GM19324 (cell line): ENCODE data around the gene TTC4.
"Not testable (repeated sequence)": the region's sequence is repeated elsewhere in the genome, so short reads cannot be mapped to it uniquely, and the experiment has no call there.

Experiments
- ATAC-seq: cut with Tn5 transposase; IDR thresholded peaks from one replicate; pipeline ENCODE4 v1.9.1; 2021; ENCODE audit warnings: mild to moderate bottlenecking, moderate library complexity; ENCODE audit not compliant: unreplicated experiment, low FRiP score

The TTC4 gene

GRCh38 chr1:54745274-54745673, 29.6 kb downstream of the TTC4 start:
- no peak for ATAC-seq

- no peak for ATAC-seq
Measured at GRCh38 chr1:54745864-54746263, 30.2 kb downstream of the TTC4 start.

DNA sequence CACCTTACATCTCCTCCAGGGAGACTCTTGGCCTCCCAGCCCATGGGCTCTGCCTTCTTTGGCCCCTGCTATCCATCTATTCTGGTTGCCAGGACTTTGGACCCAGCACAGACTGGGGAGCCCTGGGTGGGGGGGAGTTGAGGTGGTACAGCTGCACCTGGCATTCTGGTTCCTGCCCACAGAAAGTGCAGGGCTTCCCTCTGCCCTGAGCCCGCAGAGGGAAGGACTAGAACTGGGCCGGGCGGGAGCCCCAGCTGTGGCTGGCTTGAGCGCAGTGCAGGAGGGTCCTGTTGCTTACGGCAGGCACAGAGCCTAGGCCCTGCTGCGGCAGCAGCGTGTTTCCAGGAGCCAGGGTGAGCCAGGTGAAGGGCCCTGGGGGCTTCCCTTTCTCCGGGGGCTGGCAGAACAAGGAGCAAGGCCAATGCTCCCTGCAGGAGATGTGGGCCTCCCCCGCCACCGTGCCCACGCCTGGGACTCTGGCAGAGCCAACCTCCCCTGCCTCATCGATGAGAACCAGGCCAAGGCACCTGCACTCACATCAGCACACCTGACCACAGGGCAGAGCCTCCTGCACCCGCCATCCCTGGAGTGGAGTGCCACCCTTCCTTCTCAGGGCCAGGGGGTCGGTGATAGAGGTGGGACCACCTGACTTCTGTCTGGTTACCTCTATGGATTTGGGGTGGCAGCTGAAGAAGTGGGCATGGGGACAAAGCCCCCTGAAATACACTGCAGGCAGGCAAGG, 32.6 kb downstream of the TTC4 start:
- ATAC-seq = no peak

DNA sequence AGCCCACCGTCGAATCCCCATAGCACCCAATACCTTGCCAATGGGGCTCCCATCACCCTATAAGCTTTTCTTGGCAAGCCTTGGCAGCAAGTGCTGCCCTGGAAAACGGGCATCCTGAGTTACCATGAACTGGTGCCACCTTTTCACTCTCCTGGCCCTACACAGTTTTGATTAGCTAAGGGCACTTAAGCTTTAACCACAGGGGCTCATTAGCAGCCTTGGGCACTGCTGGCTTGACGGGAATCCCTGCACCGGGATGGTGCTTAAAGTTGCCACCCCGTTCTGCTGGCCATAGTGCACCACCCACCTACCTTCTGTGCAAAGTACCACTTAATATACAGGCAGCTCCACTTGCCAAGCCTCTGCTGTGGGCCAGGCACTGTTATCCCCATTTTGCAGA, 34.9 kb downstream of the TTC4 start:
- ATAC-seq = no peak

GRCh38 chr1:54751426-54751825, 35.8 kb downstream of the TTC4 start:
- ATAC-seq = no peak

- no peak for ATAC-seq
Measured at GRCh38 chr1:54754045-54754444, 38.4 kb downstream of the TTC4 start.

- no peak for ATAC-seq
Measured at GRCh38 chr1:54754486-54755285, 39.0 kb downstream of the TTC4 start.

DNA sequence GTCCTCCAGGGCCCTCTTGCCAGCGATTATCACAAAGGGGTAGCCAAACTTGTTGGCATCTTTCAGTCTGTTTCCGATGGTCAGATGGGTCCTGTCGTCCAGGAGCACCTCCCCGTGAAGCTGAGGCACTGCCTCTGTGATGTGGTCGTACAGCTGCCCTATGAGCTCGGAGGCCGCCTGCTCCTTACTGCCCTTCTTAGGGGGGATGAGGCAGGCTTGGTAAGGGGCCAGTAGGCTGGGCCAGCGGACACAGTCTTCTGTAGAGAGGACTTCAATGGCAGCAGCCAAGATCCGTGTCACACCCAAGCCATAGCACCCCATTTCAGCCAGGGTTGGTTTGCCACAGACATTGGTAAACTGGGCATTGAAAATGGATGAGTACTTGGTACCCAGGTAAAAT, 42.2 kb downstream of the TTC4 start:
- ATAC-seq = no peak

DNA sequence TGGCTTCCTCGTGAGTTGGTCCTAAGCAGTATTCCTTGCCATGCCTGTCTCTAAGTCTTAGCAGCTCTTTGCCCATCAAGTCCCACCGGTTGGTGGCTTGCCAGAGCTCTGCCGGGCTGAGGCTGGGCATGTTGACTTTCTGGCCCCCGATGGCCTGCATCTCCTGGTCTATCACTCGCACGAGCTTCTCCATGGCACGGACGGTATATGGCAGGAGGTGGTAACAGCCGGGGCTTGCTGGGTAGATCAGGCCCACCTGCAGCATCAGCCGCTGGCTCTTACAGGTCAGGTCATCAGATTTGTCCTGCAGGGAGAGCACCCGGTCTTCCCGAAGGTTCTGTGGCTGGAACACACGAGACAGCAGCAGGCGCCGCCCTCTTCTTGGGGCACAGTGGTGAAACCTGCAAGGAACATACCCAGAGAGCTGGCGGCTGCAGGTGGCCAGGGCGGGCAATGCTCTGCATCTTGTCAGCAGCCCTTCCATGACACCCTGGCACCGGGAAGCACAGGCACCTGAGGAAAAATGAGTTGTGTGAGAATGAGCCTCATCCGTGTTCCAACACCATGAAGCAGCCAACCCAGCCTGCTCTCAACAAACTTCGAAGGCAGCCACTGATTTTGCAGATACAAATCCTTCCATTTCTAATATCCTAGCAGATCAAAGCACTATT, 43.2 kb downstream of the TTC4 start:
- no peak for ATAC-seq

GRCh38 chr1:54763816-54764132, 48.1 kb downstream of the TTC4 start:
- no peak for ATAC-seq

GRCh38 chr1:54764133-54764921, 48.7 kb downstream of the TTC4 start, which contains the start of gene PARS2:
PARS2 (minus strand) TSS chr1:54764523; CDS start chr1:54759161, 5,362 bp downstream.
- ATAC-seq = peak; percentile 98

GRCh38 chr1:54764922-54765561, 49.4 kb downstream of the TTC4 start:
- ATAC-seq = peak; percentile 4

GRCh38 chr1:54766726-54767125, 51.1 kb downstream of the TTC4 start:
- ATAC-seq = no peak

- no peak for ATAC-seq
Measured at GRCh38 chr1:54767526-54767925, 51.9 kb downstream of the TTC4 start.

DNA sequence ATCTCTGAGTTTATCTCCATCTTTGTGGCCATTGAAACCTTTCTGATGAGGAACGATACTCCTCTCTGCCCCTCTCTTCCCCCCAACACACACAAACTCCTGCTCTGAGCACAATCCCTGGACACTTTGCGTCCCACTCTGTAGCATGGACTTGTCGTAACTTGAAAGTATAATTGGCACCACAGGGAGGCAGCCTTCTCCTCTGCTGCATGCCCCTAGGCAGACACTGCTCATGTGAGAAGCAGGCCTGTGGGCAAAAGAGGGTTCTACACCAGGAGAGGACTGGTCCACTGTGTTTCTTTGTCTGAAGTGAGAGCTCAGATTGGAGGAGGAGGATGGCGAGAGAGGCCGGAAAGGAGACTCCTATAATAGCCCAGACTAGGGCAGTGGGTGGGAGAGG, 52.4 kb downstream of the TTC4 start:
- ATAC-seq = no peak

DNA sequence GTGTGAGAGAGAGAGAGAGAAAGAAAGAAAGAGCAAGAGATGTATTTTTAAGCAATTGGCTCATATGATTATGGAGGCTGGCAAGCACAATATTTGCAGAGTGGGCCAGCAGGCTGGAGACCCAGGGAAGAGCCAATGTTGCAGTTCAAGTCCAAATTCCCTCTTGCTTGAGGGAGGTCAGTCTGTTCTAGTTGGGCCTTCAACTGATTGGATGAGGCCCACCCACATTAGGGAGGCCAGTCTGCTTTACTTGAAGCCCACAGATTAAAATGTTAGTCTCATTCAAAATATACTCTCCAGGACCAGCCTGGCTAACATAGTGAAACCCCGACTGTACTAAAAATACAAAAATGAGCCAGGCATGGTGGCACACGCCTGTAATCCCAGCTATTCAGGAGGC, 57.3 kb downstream of the TTC4 start:
- ATAC-seq = no peak

GRCh38 chr1:54774820-54775498, 59.3 kb downstream of the TTC4 start:
- no peak for ATAC-seq

DNA sequence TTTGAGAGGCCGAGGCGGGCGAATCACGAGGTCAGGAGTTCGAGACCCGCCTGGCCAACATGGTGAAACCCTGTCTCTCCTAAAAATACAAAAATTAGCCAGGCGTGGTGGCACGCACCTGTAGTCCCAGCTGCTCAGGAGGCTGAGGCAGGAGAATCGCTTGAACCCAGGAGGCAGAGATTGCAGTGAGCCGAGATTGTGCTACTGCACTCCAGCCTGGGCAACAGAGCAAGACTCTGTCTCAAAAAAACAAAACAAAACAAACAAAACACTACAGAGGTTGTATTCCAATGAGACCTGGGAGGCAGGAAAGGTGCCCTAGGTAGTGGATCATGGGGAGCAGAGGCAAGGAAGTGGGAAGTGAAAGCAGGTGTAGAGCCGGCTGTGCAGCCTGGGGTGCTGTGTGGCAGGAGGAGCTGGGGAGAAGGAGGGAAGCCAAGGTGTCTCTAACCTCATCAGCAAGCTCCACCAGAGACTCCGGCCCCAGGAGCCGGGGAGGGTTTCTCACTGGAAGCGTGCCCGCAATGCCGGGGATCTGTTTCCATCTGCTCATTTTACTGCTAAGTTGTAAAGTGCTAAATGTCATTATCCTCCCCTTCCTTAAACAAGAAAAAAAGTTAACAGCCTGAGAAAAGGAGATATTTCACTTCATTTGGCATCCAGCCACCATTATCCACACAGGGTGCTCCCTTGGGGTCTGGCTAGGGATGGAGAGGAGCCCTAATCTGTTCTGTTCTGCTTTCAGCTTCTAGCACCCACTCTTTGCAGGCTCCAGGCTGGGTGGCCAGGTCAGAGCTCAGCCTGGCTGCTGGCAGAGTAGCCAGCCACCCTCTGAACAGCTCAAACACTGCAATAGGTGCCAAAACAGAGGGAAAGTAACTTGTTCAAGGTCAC, 60.4 kb downstream of the TTC4 start:
- not testable (repeated sequence) for ATAC-seq

DNA sequence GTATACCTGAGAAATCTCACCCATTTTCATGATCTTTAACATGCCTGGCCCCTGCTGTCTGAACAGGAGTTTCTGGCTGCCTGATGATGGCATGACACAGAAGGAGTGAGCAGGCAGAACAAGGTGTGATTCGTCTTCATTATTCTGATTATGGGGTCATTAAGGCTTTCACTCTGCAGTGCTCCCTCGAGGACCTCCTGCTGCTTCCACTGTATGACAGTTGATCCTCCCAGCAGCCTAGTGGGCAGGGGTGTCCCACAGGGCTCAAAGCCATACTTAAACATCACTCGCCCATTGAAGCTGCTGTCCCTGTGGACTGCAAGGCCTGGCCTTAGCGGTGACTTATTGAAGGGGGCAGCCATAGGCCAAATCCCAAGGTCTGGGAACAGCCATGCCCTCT, 61.4 kb downstream of the TTC4 start:
- ATAC-seq = no peak
